Ascending aorta (tissue), 2 donors: ENCODE results near the gene FGR. TPM values are rescaled to one million over a fixed set of nuclear protein-coding genes. Genes with fewer than 3 reads are reported as not detected.
"Not testable (repeated sequence)": the region's sequence is repeated elsewhere in the genome, so short reads cannot be mapped to it uniquely, and the experiment has no call there.

ENCODE experiments used
- DNase-seq, 2 donors: peaks; one replicate each; pipeline ENCODE4 v3.0.0-alpha.2; 2019; ENCODE audit warnings: low spot score in 2 of 2
- H3K27ac ChIP-seq, 2 donors: fragments of 200-600 bp; sonication (generic); one replicate each; pipeline ENCODE4 v1.5.1; 2016 to 2017; ENCODE audit warnings: mild to moderate bottlenecking in 1 of 2
- H3K27me3 ChIP-seq: fragments of 200-600 bp; sonication (generic); one replicate; pipeline ENCODE4 v1.5.1; 2017
- H3K36me3 ChIP-seq, 2 donors: fragments of 200-600 bp; sonication (generic); one replicate each; pipeline ENCODE4 v1.5.1; 2016
- H3K4me1 ChIP-seq, 2 donors: fragments of 200-600 bp; sonication (generic); one replicate each; pipeline ENCODE4 v1.5.1; 2016 to 2017; ENCODE audit warnings: mild to moderate bottlenecking in 1 of 2
- H3K4me3 ChIP-seq, 2 donors: fragments of 200-600 bp; sonication (generic); one replicate each; pipeline ENCODE4 v1.5.1; 2016 to 2017; ENCODE audit warnings: mild to moderate bottlenecking in 1 of 2
- H3K9me3 ChIP-seq, 2 donors: fragments of 200-600 bp; sonication (generic); one replicate each; pipeline ENCODE4 v1.5.1; 2016
- intact Hi-C: fragments of 100-400 bp; cut with DNase I; formaldehyde crosslinking; loops from one replicate; pipeline ENCODE4 v1.15.1; 2023
- total RNA-seq: library from RNA; depleted of rRNA; stranded (reverse); fragments of >200 nt; gene quantifications from one replicate; pipeline ENCODE4 v1.1.0, GENCODE V29; 2016
- TF ChIP-seq, protein P1 (sequence below), 3 experiments: fragments of 200-600 bp in 2 of 3; fragments of 450-650 bp in 1 of 3; sonication (generic) in 2 of 3; IDR thresholded peaks; one replicate each; pipeline ENCODE4 v1.5.1; 2016 to 2019; ENCODE audit warnings: antibody characterized with exemption in 3 of 3, mild to moderate bottlenecking in 1 of 3, moderate library complexity in 1 of 3

Gene FGR
- total RNA-seq, 1 donor from 2014 or later = 10.4 TPM

DNA sequence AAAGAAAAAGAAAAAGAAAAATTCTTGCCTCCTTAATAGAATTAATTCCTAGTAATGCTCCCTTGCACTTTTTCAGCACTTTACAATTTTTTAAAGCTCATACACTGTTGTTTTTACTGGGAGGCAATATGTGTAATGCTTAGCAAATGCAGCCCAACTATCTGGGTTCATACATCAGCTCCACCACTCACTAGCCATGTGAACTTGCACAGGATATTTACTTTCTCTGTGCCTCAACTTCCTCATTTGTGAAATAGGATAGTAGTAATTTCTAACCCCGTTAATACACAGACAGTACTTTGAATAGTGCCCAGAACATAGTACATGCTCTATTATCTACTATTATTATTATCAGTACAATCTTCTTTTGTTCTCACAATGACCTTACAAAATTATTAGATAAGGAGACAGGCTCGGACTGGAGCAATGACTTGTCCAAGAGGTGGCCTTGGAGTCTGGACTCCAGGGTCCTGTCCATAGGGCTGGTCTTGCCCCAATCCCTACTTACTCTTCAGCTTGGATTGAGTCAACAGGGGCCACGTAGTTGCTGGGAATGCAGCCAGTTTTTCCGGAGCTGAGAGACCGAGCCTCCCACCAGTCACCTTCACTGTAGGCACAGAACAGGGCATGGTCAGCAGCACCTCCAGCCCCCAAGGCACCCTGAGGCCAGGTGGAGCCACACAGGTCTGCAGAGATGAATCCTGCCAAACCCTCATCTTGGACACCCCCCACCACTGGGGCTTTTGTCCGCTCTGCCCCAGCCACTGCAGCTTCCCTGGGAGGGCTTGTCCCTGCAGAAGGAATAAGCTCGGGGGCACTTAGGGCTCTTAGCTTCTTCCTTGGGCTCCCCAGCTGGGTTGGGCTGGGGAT, 13.7 kb downstream of the FGR start:
- H3K27me3 ChIP-seq = no peaks in the 10 kb centered on the region
- intact Hi-C loops = no loop called here
- no peak overlapping the region for H3K27ac ChIP-seq
- no peak for DNase-seq
- no peaks in the 10 kb centered on the region for H3K36me3 ChIP-seq
- H3K4me1 ChIP-seq = no peaks in the 10 kb centered on the region
- TF ChIP-seq, protein P1, sequence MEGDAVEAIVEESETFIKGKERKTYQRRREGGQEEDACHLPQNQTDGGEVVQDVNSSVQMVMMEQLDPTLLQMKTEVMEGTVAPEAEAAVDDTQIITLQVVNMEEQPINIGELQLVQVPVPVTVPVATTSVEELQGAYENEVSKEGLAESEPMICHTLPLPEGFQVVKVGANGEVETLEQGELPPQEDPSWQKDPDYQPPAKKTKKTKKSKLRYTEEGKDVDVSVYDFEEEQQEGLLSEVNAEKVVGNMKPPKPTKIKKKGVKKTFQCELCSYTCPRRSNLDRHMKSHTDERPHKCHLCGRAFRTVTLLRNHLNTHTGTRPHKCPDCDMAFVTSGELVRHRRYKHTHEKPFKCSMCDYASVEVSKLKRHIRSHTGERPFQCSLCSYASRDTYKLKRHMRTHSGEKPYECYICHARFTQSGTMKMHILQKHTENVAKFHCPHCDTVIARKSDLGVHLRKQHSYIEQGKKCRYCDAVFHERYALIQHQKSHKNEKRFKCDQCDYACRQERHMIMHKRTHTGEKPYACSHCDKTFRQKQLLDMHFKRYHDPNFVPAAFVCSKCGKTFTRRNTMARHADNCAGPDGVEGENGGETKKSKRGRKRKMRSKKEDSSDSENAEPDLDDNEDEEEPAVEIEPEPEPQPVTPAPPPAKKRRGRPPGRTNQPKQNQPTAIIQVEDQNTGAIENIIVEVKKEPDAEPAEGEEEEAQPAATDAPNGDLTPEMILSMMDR (IDR thresholded peaks at IDR 0.05) = no peak
- H3K4me3 ChIP-seq = no peak overlapping the region
- H3K9me3 ChIP-seq = no peaks in the 10 kb centered on the region

DNA sequence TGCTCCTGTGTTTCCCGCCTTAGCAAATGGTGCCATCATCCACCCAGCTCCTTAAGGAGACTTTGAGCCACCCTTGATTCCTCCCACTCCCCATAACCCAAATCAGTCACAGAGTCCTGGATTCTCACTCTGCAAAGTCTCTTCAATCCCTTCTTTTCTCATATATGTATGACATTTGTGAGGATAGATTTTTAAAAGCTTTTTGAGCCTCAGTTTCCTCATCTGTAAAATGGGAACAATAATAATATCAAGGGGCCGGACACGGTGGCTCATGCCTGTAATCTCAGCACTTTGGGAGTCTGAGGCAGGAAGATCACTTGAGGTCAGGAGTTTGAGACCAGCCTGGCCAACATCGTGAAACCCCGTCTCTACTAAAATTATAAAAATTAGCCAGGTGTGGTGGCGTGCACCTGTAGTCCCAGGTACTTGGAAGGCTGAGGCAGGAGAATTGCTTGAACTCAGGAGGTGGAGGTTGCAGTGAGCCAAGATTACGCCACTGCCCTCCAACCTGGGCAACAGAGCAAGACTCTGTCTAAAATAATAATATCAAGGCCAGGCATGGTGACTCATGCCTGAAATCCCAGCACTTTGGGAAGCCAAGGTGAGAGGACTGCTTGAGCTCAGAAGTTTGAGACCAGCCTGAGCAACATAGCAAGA, 15.1 kb downstream of the FGR start:
- H3K27me3 ChIP-seq, H3K4me1 ChIP-seq, H3K4me3 ChIP-seq, DNase-seq, H3K9me3 ChIP-seq, H3K27ac ChIP-seq, intact Hi-C loops, H3K36me3 ChIP-seq: not testable (repeated sequence)

DNA sequence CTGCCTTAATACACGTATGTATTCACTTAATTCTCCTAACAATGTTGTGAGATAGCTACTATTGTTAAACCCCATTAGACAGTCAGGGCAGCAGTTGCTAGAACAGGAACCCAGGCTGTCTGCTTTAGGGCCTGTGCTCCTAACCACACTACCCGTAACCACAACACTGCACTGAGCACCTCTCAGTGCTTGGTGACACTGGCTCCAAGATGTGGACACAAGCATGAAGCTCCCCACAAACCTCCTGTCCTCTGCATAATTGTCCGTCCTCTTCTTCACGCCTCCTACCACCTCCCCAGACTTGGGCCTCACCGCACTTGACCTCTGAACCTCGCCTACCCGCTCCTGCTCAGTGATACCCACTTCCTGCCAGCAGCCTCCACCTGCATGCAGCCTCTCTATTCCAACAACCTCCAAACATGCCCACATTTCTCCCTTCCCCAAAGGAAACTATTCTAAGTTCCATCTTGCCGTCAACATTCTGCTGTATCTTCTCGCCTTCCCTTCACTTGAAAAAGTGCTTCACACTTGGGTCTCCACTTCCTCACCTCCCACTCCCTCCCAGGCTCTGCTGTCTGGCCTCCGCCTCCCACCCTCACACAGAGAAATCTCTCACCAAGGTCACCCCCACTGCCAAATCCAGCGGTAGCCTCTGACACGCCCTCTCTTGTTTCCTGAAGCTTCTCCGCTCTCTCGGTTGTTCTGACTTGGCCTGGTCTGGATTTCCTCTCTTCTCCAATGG, 16.5 kb downstream of the FGR start:
- Histone ChIP-seq H3K4me1 (no peaks in the 10 kb centered on the region), H3K36me3 (no peaks in the 10 kb centered on the region), H3K4me3 (no peak overlapping the region), H3K27ac (no peak overlapping the region), H3K27me3 (no peaks in the 10 kb centered on the region), H3K9me3 (no peaks in the 10 kb centered on the region)
- DNase-seq = no peak
- TF ChIP-seq, protein P1 (IDR thresholded peaks at IDR 0.05) = no peak
- intact Hi-C loops = no loop called here

- no peaks in the 10 kb centered on the region for H3K27me3 ChIP-seq
- H3K4me3 ChIP-seq = no peak overlapping the region
- no peaks in the 10 kb centered on the region for H3K36me3 ChIP-seq
- TF ChIP-seq, protein P1 (IDR thresholded peaks at IDR 0.05) = no peak
- no peak overlapping the region for H3K27ac ChIP-seq
- H3K9me3 ChIP-seq = no peaks in the 10 kb centered on the region
- no peaks in the 10 kb centered on the region for H3K4me1 ChIP-seq
- intact Hi-C loops = no loop called here
- DNase-seq = no peak
Measured at GRCh38 chr1:27617420-27617819, 17.6 kb downstream of the FGR start.

- TF ChIP-seq, protein P1 (IDR thresholded peaks at IDR 0.05) = no peak
- no peaks in the 10 kb centered on the region for H3K36me3 ChIP-seq
- no peaks in the 10 kb centered on the region for H3K9me3 ChIP-seq
- no peak for DNase-seq
- H3K4me1 ChIP-seq = no peaks in the 10 kb centered on the region
- no peaks in the 10 kb centered on the region for H3K27me3 ChIP-seq
- no peak overlapping the region for H3K27ac ChIP-seq
- H3K4me3 ChIP-seq = no peak overlapping the region
- intact Hi-C loops = no loop called here
Measured at GRCh38 chr1:27616441-27616840, 18.5 kb downstream of the FGR start.
